ENCODE measurements around the gene CDH4.

DNA sequence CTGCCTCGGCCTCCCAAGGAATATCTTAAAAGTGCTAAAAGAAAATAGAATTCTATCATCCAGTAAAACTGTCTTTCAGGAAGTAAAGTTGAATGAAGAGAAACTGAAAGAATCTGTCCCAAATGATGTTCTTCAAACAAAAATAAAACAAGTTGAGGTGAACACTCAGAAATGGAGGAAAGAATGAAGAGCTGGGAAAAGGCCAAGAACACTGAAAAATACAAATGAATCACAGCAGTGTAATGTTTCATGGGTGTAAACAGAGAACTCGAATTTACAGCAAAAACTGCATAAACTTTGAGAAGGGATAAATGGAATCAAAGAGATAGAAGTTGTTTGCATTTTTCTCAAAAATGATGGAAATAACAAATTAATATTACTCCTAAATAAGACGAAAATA lies 496.3 kb downstream of the CDH4 start:
- TF ChIP-seq, protein P1, sequence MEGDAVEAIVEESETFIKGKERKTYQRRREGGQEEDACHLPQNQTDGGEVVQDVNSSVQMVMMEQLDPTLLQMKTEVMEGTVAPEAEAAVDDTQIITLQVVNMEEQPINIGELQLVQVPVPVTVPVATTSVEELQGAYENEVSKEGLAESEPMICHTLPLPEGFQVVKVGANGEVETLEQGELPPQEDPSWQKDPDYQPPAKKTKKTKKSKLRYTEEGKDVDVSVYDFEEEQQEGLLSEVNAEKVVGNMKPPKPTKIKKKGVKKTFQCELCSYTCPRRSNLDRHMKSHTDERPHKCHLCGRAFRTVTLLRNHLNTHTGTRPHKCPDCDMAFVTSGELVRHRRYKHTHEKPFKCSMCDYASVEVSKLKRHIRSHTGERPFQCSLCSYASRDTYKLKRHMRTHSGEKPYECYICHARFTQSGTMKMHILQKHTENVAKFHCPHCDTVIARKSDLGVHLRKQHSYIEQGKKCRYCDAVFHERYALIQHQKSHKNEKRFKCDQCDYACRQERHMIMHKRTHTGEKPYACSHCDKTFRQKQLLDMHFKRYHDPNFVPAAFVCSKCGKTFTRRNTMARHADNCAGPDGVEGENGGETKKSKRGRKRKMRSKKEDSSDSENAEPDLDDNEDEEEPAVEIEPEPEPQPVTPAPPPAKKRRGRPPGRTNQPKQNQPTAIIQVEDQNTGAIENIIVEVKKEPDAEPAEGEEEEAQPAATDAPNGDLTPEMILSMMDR (optimal IDR thresholded peaks at IDR 0.05 in 1 of 3, IDR thresholded peaks at IDR 0.05 in 1 of 3, conservative IDR thresholded peaks at IDR 0.05 in 1 of 3; ENCODE audit: extremely low read depth in 1 of 3, insufficient read depth in 2 of 3, low read length in 3 of 3) = no peak
- no peak for TF ChIP-seq EZH2 (IDR thresholded peaks at IDR 0.05; ENCODE audit: low read length)

Measured in keratinocyte (primary cell).